A549 (cell line): ENCODE data around the gene OR5P2.
"Not testable (repeated sequence)": the region's sequence is repeated elsewhere in the genome, so short reads cannot be mapped to it uniquely, and the experiment has no call there.

Experiments used
- CTCF ChIP-seq: fragments of >200 bp; sonication (Bioruptor Twin); formaldehyde crosslinking; IDR thresholded peaks from 3 replicates; pipeline ENCODE4 v1.5.1; 2016
- EP300 ChIP-seq, 2 experiments: fragments of >200 bp; sonication (Bioruptor Twin); formaldehyde crosslinking; IDR thresholded peaks; 2 replicates in 1 of 2; 3 replicates in 1 of 2; pipeline ENCODE4 v1.6.1; 2016 to 2017
- ESRRA ChIP-seq: fragments of 150-350 bp; IDR thresholded peaks from 2 replicates; pipeline ENCODE4 v1.6.1; 2014; ENCODE audit warnings: mild to moderate bottlenecking, low read length, borderline replicate concordance
- HDAC2 ChIP-seq: fragments of 200-600 bp; sonication (generic); IDR thresholded peaks from 2 replicates; pipeline ENCODE4 v1.6.1; 2016
- MAX ChIP-seq: IDR thresholded peaks from 2 replicates; pipeline ENCODE4 v1.6.1; 2012
- MYC ChIP-seq: IDR thresholded peaks from 2 replicates; pipeline ENCODE4 v1.6.1; 2012; ENCODE audit warnings: mild to moderate bottlenecking, inconsistent platforms, low read length, improper control_type of control experiment, borderline replicate concordance
- POLR2A ChIP-seq: IDR thresholded peaks from 2 replicates; pipeline ENCODE4 v1.6.1; 2012; ENCODE audit warnings: mild to moderate bottlenecking, low read length
- POLR2AphosphoS2 ChIP-seq: conservative IDR thresholded peaks from 2 replicates; pipeline ENCODE4 v1.6.1; 2012; ENCODE audit warnings: low read length, improper control_type of control experiment, inconsistent platforms
- RCOR1 ChIP-seq: fragments of 150-350 bp; IDR thresholded peaks from 2 replicates; pipeline ENCODE4 v1.6.1; 2014; ENCODE audit warnings: antibody characterized with exemption, low read length, low read depth
- RNF2 ChIP-seq: fragments of 200-600 bp; sonication (generic); IDR thresholded peaks from 2 replicates; pipeline ENCODE4 v1.6.1; 2016; ENCODE audit warnings: low read depth, mild to moderate bottlenecking, antibody characterized with exemption, moderate library complexity, borderline replicate concordance
- SMC3 ChIP-seq: fragments of >200 bp; sonication (Bioruptor Twin); formaldehyde crosslinking; IDR thresholded peaks from 3 replicates; pipeline ENCODE4 v1.6.1; 2018; ENCODE audit warnings: inconsistent platforms
- ZFP36 ChIP-seq: fragments of 450-650 bp; IDR thresholded peaks from 2 replicates; pipeline ENCODE4 v1.6.1; 2014; ENCODE audit warnings: borderline replicate concordance; ENCODE audit not compliant: partially characterized antibody
- TF ChIP-seq, protein P1 (sequence below): IDR thresholded peaks from 2 replicates; pipeline ENCODE4 v1.6.1; 2012

DNA sequence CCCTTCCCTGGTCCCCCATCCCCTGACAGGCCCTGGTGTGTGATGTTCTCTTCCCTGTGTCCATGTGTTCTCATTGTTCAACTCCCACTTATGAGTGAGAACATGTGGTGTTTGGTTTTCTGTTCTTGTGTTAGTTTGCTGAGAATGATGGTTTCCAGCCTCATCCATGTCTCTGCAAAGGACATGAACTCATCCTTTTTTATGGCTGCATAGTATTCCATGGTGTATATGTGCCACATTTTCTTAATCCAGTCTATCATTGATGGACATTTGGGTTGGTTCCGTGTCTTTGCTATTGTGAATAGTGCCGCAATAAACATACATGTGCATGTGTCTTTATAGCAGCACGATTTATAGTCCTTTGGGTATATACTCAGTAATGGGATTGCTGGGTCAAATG is 23.7 kb upstream of the OR5P2 start:
- TF ChIP-seq CTCF; POLR2A; MYC; POLR2AphosphoS2; RNF2; ZFP36; RCOR1; ESRRA; MAX; EP300 (IDR thresholded peaks at IDR 0.05); SMC3; HDAC2: not testable (repeated sequence)
- TF ChIP-seq, protein P1, sequence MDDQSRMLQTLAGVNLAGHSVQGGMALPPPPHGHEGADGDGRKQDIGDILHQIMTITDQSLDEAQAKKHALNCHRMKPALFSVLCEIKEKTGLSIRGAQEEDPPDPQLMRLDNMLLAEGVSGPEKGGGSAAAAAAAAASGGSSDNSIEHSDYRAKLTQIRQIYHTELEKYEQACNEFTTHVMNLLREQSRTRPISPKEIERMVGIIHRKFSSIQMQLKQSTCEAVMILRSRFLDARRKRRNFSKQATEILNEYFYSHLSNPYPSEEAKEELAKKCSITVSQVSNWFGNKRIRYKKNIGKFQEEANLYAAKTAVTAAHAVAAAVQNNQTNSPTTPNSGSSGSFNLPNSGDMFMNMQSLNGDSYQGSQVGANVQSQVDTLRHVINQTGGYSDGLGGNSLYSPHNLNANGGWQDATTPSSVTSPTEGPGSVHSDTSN = not testable (repeated sequence)
